H1 (cell line): Measurements from ENCODE around the gene SP7. TPM values are rescaled to one million over a fixed set of nuclear protein-coding genes. Genes with fewer than 3 reads are reported as not detected.

ENCODE experiments used
- ATF2 ChIP-seq: IDR thresholded peaks from 2 replicates; pipeline ENCODE4 v1.6.1; 2012; ENCODE audit warnings: low read length, inconsistent platforms
- BACH1 ChIP-seq: IDR thresholded peaks from 2 replicates; pipeline ENCODE4 v1.6.1; 2012; ENCODE audit warnings: low read length, improper control_type of control experiment
- CBX5 ChIP-seq: fragments of 300-800, 300-1000 bp; sonication (generic); IDR thresholded peaks from 2 replicates; pipeline ENCODE4 v1.7.1; 2016; ENCODE audit warnings: antibody characterized with exemption, low read length, low read depth
- CREB1 ChIP-seq: IDR thresholded peaks from 2 replicates; pipeline ENCODE4 v1.6.1; 2012; ENCODE audit warnings: inconsistent platforms
- CTBP2 ChIP-seq: IDR thresholded peaks from 2 replicates; pipeline ENCODE4 v1.7.0; 2011; ENCODE audit warnings: borderline replicate concordance, mild to moderate bottlenecking, moderate library complexity, mixed read lengths, low read length; ENCODE audit not compliant: insufficient read depth, insufficient read length
- GTF2F1 ChIP-seq: IDR thresholded peaks from 2 replicates; pipeline ENCODE4 v1.6.1; 2012; ENCODE audit warnings: low read depth, low read length, improper control_type of control experiment, borderline replicate concordance
- NANOG ChIP-seq: IDR thresholded peaks from 2 replicates; pipeline ENCODE4 v1.6.1; 2011; ENCODE audit warnings: low read length, low read depth, mild to moderate bottlenecking, inconsistent platforms; ENCODE audit not compliant: insufficient read depth, poor library complexity, severe bottlenecking
- NRF1 ChIP-seq: IDR thresholded peaks from 2 replicates; pipeline ENCODE4 v1.6.1; 2011; ENCODE audit warnings: mild to moderate bottlenecking, low read depth, low read length, improper control_type of control experiment
- POLR2A ChIP-seq, 2 experiments: IDR thresholded peaks; 1 replicate in 1 of 2; 2 replicates in 1 of 2; pipeline ENCODE4 v1.6.1; 2011; ENCODE audit warnings: low read depth in 2 of 2, low read length in 2 of 2, mild to moderate bottlenecking in 2 of 2; ENCODE audit errors: control extremely low read depth in 1 of 2
- POLR2AphosphoS5 ChIP-seq: IDR thresholded peaks from 2 replicates; pipeline ENCODE4 v1.6.1; 2011; ENCODE audit warnings: low read depth, low read length
- RNF2 ChIP-seq: fragments of 200-900, 300-1000 bp; sonication (generic); IDR thresholded peaks from 2 replicates; pipeline ENCODE4 v1.7.1; 2016; ENCODE audit warnings: borderline replicate concordance, low read depth, mild to moderate bottlenecking, antibody characterized with exemption, low read length; ENCODE audit not compliant: poor library complexity, severe bottlenecking; ENCODE audit errors: missing control alignments
- SAP30 ChIP-seq: fragments of 300-600 bp; sonication (generic); IDR thresholded peaks from 2 replicates; pipeline ENCODE4 v1.7.1; 2012; ENCODE audit warnings: low read length, moderate library complexity, mild to moderate bottlenecking, inconsistent platforms; ENCODE audit not compliant: insufficient read depth, insufficient replicate concordance
- SRF ChIP-seq: IDR thresholded peaks from 2 replicates; pipeline ENCODE4 v1.6.1; 2011; ENCODE audit warnings: mild to moderate bottlenecking, low read depth, low read length, moderate library complexity
- SUZ12 ChIP-seq: fragments of 200-600 bp; sonication (generic); IDR thresholded peaks from 2 replicates; pipeline ENCODE4 v1.6.1; 2012; ENCODE audit warnings: mild to moderate bottlenecking, inconsistent platforms, low read length, moderate library complexity, mixed read lengths
- TAF7 ChIP-seq: optimal IDR thresholded peaks from 2 replicates; pipeline ENCODE3; 2011; ENCODE audit warnings: low read depth, mild to moderate bottlenecking, inconsistent platforms, low read length, moderate library complexity, borderline replicate concordance
- TEAD4 ChIP-seq: IDR thresholded peaks from 2 replicates; pipeline ENCODE4 v1.6.1; 2012; ENCODE audit warnings: low read depth, low read length, inconsistent platforms, mixed read lengths
- ZNF274 ChIP-seq: IDR thresholded peaks from 2 replicates; pipeline ENCODE4 v1.7.0; 2012; ENCODE audit warnings: low read length, borderline replicate concordance; ENCODE audit errors: extremely low read depth
- polyA plus RNA-seq, 7 experiments: library from polyadenylated mRNA; depleted of rRNA in 3 of 7; stranded (reverse) in 5 of 7; unstranded in 2 of 7; fragments of >200 nt in 5 of 7; fragments of 200-250 nt in 2 of 7; gene quantifications; 1 replicate in 5 of 7; 2 replicates in 1 of 7; 4 replicates in 1 of 7; pipeline versions ENCODE4 v1.2.1 to v1.2.3, GENCODE V29; 2011 to 2013; ENCODE audit warnings: missing spikeins in 2 of 7, mixed read lengths in 2 of 7
- total RNA-seq: library from RNA; stranded (reverse); fragmentation: NEBNext Ultra II Directional; extraction: Animal tissue kit (Norgen Biotek cat#: 25700); gene quantifications from 2 replicates; pipeline ENCODE4 v1.2.1, GENCODE V29; 2021
- TF ChIP-seq, protein P1 (sequence below): IDR thresholded peaks from 2 replicates; pipeline ENCODE4 v1.6.1; 2011; ENCODE audit warnings: low read depth, mild to moderate bottlenecking, low read length; ENCODE audit not compliant: insufficient read depth
- TF ChIP-seq, protein P2 (sequence below): IDR thresholded peaks from 2 replicates; pipeline ENCODE4 v1.6.1; 2011; ENCODE audit warnings: low read length, improper control_type of control experiment
- TF ChIP-seq, protein P3 (sequence below): IDR thresholded peaks from 2 replicates; pipeline ENCODE4 v1.6.1; 2012; ENCODE audit warnings: inconsistent platforms

SP7 gene
- total and polyA plus RNA-seq, 2 of the 8 experiments (the other 6 are each of a cell fraction or from before 2014, with no cell fraction given), result 0.12 to 0.13 TPM

- TF ChIP-seq NANOG (no peak), TAF7 (peak; percentile 76), POLR2A (IDR thresholded peaks at IDR 0.05; ENCODE audit: control extremely low read depth in 1 of 2, low read depth in 2 of 2, low read length in 2 of 2) (peak; percentile 34 to 87), CREB1 (peak; percentile 80), BACH1 (no peak), SAP30 (peak; percentile 81), SUZ12 (no peak), TEAD4 (no peak), CTBP2 (no peak), SRF (no peak), ZNF274 (no peak), RNF2 (no peak), ATF2 (no peak), CBX5 (no peak), GTF2F1 (no peak), NRF1 (no peak), POLR2AphosphoS5 (peak; percentile 87)
- TF ChIP-seq, protein P1, sequence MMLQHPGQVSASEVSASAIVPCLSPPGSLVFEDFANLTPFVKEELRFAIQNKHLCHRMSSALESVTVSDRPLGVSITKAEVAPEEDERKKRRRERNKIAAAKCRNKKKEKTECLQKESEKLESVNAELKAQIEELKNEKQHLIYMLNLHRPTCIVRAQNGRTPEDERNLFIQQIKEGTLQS, result no peak
- TF ChIP-seq, protein P2, sequence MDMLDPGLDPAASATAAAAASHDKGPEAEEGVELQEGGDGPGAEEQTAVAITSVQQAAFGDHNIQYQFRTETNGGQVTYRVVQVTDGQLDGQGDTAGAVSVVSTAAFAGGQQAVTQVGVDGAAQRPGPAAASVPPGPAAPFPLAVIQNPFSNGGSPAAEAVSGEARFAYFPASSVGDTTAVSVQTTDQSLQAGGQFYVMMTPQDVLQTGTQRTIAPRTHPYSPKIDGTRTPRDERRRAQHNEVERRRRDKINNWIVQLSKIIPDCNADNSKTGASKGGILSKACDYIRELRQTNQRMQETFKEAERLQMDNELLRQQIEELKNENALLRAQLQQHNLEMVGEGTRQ, result no peak
- TF ChIP-seq, protein P3, sequence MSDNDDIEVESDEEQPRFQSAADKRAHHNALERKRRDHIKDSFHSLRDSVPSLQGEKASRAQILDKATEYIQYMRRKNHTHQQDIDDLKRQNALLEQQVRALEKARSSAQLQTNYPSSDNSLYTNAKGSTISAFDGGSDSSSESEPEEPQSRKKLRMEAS, result peak; percentile 70
Measured at GRCh38 chr12:53295070-53295890, 40.9 kb downstream of the SP7 start, which contains the start of gene PFDN5 (continued).
